T-cell (primary cell): ENCODE measurements around the gene COL6A3. TPM values are rescaled to one million over a fixed set of nuclear protein-coding genes. Genes with fewer than 3 reads are reported as not detected.

Experiments used
- ATAC-seq, 4 experiments: fragments of 200-7000 bp in 3 of 4; fragments of 150-1000 bp in 1 of 4; cut with Tn5 transposase; replicated peaks in 1 of 4; 1 replicate in 3 of 4; 2 replicates in 1 of 4; pipeline ENCODE4 v1.10.0; 2021; ENCODE audit warnings: moderate library complexity in 3 of 4, mild to moderate bottlenecking in 2 of 4, moderate number of reproducible peaks in 1 of 4
- CTCF ChIA-PET, 2 donors: fragments of 300-600 bp; sonication (Branson Sonifier 250); formaldehyde crosslinking; loops; one replicate each; lab custom pipeline; 2022; ENCODE audit warnings: antibody characterized with exemption in 2 of 2; lab: Charles Lee
- POLR2A ChIA-PET, 2 donors: fragments of 300-600 bp; sonication (Branson Sonifier 250); formaldehyde crosslinking; loops; one replicate each; lab custom pipeline; 2022; ENCODE audit warnings: antibody characterized with exemption in 2 of 2; lab: Charles Lee
- DNase-seq, 35 experiments: peaks; one replicate each; pipeline versions ENCODE4 v3.0.0 to v3.0.0-alpha.2; 2013 to 2023
- H3K27ac ChIP-seq: one replicate; pipeline ENCODE4 v1.5.1; 2013; ENCODE audit warnings: low read length
- H3K27me3 ChIP-seq, 2 experiments: replicated peaks in 1 of 2; 1 replicate in 1 of 2; 2 replicates in 1 of 2; pipeline versions ENCODE4 v1.6.1 to v1.7.0; 2013; ENCODE audit warnings: low read length in 1 of 2, mixed read lengths in 1 of 2; ENCODE audit not compliant: control insufficient read depth in 2 of 2, insufficient read depth in 2 of 2; ENCODE audit errors: extremely low read depth in 1 of 2
- H3K36me3 ChIP-seq, 2 donors: 1 replicate in 1 of 2; 2 replicates in 1 of 2; pipeline versions ENCODE4 v1.6.1 to v1.7.0; 2013; ENCODE audit warnings: low read length in 1 of 2; ENCODE audit not compliant: control insufficient read depth in 2 of 2, insufficient read depth in 1 of 2; ENCODE audit errors: extremely low read depth in 1 of 2
- H3K4me1 ChIP-seq, 2 experiments: 1 replicate in 1 of 2; 2 replicates in 1 of 2; pipeline versions ENCODE4 v1.6.1 to v1.7.0; 2013; ENCODE audit warnings: low read length in 2 of 2, mixed read lengths in 1 of 2; ENCODE audit not compliant: insufficient read depth in 2 of 2, control insufficient read depth in 1 of 2; ENCODE audit errors: extremely low read depth in 1 of 2
- H3K4me3 ChIP-seq, 2 donors: 1 replicate in 1 of 2; 2 replicates in 1 of 2; pipeline versions ENCODE4 v1.5.1 to v1.7.0; 2013; ENCODE audit warnings: mild to moderate bottlenecking in 2 of 2, low read length in 1 of 2, moderate library complexity in 1 of 2; ENCODE audit not compliant: control insufficient read depth in 1 of 2; ENCODE audit errors: extremely low read depth in 1 of 2
- H3K9me3 ChIP-seq: 2 replicates; pipeline ENCODE4 v1.7.0; 2013
- H3K27ac Mint-ChIP-seq, 2 donors: one replicate each; pipeline ENCODE4 v1.8.0; 2020 to 2021; ENCODE audit warnings: mild to moderate bottlenecking in 2 of 2, mixed read lengths in 2 of 2
- H3K27me3 Mint-ChIP-seq, 2 donors: one replicate each; pipeline ENCODE4 v1.8.0; 2021 to 2022; ENCODE audit warnings: mixed read lengths in 2 of 2
- H3K36me3 Mint-ChIP-seq: one replicate; pipeline ENCODE4 v1.8.0; 2021; ENCODE audit warnings: mixed read lengths
- H3K4me1 Mint-ChIP-seq, 3 donors: one replicate each; pipeline ENCODE4 v1.8.0; 2020 to 2022; ENCODE audit warnings: mixed read lengths in 3 of 3, mild to moderate bottlenecking in 1 of 3
- H3K4me3 Mint-ChIP-seq, 3 donors: one replicate each; pipeline ENCODE4 v1.8.0; 2020 to 2022; ENCODE audit warnings: mild to moderate bottlenecking in 3 of 3, mixed read lengths in 3 of 3, moderate library complexity in 3 of 3
- H3K9me3 Mint-ChIP-seq, 3 donors: one replicate each; pipeline ENCODE4 v1.8.0; 2020 to 2022; ENCODE audit warnings: mixed read lengths in 3 of 3
- WGBS: methylation state at CpG from one replicate; pipeline ENCODE4 v1.1.5; 2013; ENCODE audit warnings: missing lambda C conversion rate; ENCODE audit not compliant: insufficient coverage; 5-methylcytosine and 5-hydroxymethylcytosine counted together
- total RNA-seq, 35 experiments: library from RNA in 6 of 35; stranded (reverse) in 6 of 35; fragments of 120-200 nt in 1 of 35; gene quantifications; one replicate each; pipeline versions ENCODE4 v1.2.1 to v1.2.4 and lab custom pipeline; 2013 to 2026

Gene COL6A3
- total RNA-seq, 5 donors from 2014 or later (not counting 1 experiment from before 2014, with no cell fraction given): 1.5 to 2.9 (median 2.5) TPM

- Histone ChIP-seq H3K36me3 (peaks cover 0 to 5% of the 10 kb centered on the region in 2 donors), H3K9me3 (no peaks in the 10 kb centered on the region), H3K4me1 (no peaks in the 10 kb centered on the region), H3K27ac (no peak overlapping the region), H3K27me3 (no peaks in the 10 kb centered on the region), H3K4me3 (no peak overlapping the region)
- Mint-ChIP-seq H3K4me1 (no peaks in the 10 kb centered on the region), H3K9me3 (no peaks in the 10 kb centered on the region), H3K36me3 (no peaks in the 10 kb centered on the region), H3K4me3 (no peak overlapping the region), H3K27ac (no peak overlapping the region), H3K27me3 (no peaks in the 10 kb centered on the region)
- ChIA-PET CTCF (no interaction called here), POLR2A (no interaction called here)
- ATAC-seq (no peak), DNase-seq (no peak)
- WGBS: 82% methylated on average over 7 of the region's 7 CpGs
These were observed 68.6 kb downstream of the COL6A3 start for GRCh38 chr2:237345411-237345810.

- ATAC-seq: no peak
- Histone ChIP-seq H3K27me3 (no peaks in the 10 kb centered on the region), H3K4me1 (no peaks in the 10 kb centered on the region), H3K27ac (no peak overlapping the region), H3K9me3 (no peaks in the 10 kb centered on the region), H3K36me3 (peaks cover 0 to 5% of the 10 kb centered on the region in 2 donors), H3K4me3 (no peak overlapping the region)
- H3K36me3 Mint-ChIP-seq: no peaks in the 10 kb centered on the region
- H3K27ac Mint-ChIP-seq: no peak overlapping the region
- no peak overlapping the region for H3K4me3 Mint-ChIP-seq
- ChIA-PET POLR2A (no interaction called here), CTCF (no interaction called here)
- no peaks in the 10 kb centered on the region for H3K9me3 Mint-ChIP-seq
- DNase-seq: no peak
- H3K4me1 Mint-ChIP-seq: no peaks in the 10 kb centered on the region
- H3K27me3 Mint-ChIP-seq: no peaks in the 10 kb centered on the region
- WGBS: 98% methylated on average over 4 of the region's 6 CpGs
These were observed 69.0 kb downstream of the COL6A3 start for GRCh38 chr2:237344942-237345341.

DNA sequence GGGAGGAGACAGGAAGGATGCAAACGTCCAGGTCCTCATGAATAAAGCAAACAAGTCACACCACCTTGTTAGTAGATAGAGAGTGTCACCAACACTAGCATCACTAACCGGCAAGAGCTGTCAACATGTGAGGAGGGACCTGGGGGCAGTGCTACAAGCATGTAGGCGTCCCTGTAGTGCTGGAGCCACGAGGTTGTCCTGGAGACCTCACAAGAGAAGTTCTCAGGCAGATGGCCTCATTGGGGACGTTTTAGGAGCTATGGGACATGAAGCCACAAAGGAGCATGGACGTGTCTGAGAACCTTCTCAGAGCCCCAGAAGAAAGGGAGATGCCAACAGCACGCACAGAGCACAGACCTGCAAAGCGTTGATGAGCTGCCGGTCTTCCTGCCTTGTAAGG lies 70.0 kb downstream of the COL6A3 start:
- no peak overlapping the region for H3K27ac ChIP-seq
- H3K27ac Mint-ChIP-seq: no peak overlapping the region
- CTCF ChIA-PET: no interaction called here

DNA sequence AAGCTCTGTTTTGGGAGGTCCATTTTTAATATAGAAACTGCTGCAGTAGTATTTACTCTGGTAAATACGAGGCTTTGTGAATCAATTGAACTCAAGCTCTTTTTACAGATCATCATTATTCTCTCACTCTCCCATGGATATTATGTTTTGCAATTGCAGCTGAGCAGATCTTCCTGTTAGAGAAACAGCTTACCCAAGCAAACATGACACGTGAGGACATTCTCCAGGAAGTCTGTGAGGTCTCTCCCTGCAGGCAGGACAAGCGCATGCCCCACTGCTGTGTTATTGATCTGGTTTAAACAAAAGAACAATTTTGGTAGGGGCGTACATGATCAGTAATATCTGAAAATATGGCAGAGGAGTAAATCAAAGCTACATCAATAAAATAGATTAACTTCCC lies 72.1 kb downstream of the COL6A3 start:
- ATAC-seq: no peak
- Mint-ChIP-seq H3K27ac (no peak overlapping the region), H3K4me3 (no peak overlapping the region), H3K27me3 (no peaks in the 10 kb centered on the region), H3K9me3 (no peaks in the 10 kb centered on the region), H3K4me1 (no peaks in the 10 kb centered on the region), H3K36me3 (no peaks in the 10 kb centered on the region)
- ChIA-PET POLR2A (no interaction called here), CTCF (no interaction called here)
- H3K9me3 ChIP-seq: no peaks in the 10 kb centered on the region
- peaks cover 0 to 5% of the 10 kb centered on the region in 2 donors for H3K36me3 ChIP-seq
- H3K27ac ChIP-seq: no peak overlapping the region
- H3K4me1 ChIP-seq: no peaks in the 10 kb centered on the region
- no peak for DNase-seq
- no peak overlapping the region for H3K4me3 ChIP-seq
- 50% methylated on average over 1 of the region's 4 CpGs for WGBS
- no peaks in the 10 kb centered on the region for H3K27me3 ChIP-seq

More for the DNA sequence above, 70.0 kb downstream of the COL6A3 start:
- Mint-ChIP-seq H3K27me3 (no peaks in the 10 kb centered on the region), H3K36me3 (no peaks in the 10 kb centered on the region), H3K9me3 (no peaks in the 10 kb centered on the region), H3K4me3 (no peak overlapping the region), H3K4me1 (no peaks in the 10 kb centered on the region)
- Histone ChIP-seq H3K4me3 (no peak overlapping the region), H3K9me3 (no peaks in the 10 kb centered on the region), H3K27me3 (no peaks in the 10 kb centered on the region), H3K36me3 (peaks cover 0 to 5% of the 10 kb centered on the region in 2 donors), H3K4me1 (no peaks in the 10 kb centered on the region)
- POLR2A ChIA-PET: no interaction called here
- WGBS: 78% methylated on average over 6 of the region's 9 CpGs
- DNase-seq (no peak), ATAC-seq (no peak)

- ChIA-PET POLR2A (no interaction called here), CTCF (no interaction called here)
- no peak overlapping the region for H3K27ac ChIP-seq
- Mint-ChIP-seq H3K36me3 (peaks cover 5% of the 10 kb centered on the region), H3K4me1 (no peaks in the 10 kb centered on the region), H3K9me3 (no peaks in the 10 kb centered on the region), H3K27me3 (no peaks in the 10 kb centered on the region), H3K27ac (no peak overlapping the region), H3K4me3 (no peak overlapping the region)
- whole genome bisulfite sequencing: 93% methylated on average over 5 of the region's 7 CpGs
- H3K4me1 ChIP-seq: no peaks in the 10 kb centered on the region
- peaks cover 0 to 7% of the 10 kb centered on the region in 2 donors for H3K36me3 ChIP-seq
- H3K9me3 ChIP-seq: no peaks in the 10 kb centered on the region
- DNase-seq (no peak), ATAC-seq (no peak)
- no peak overlapping the region for H3K4me3 ChIP-seq
- no peaks in the 10 kb centered on the region for H3K27me3 ChIP-seq
These were observed 76.4 kb downstream of the COL6A3 start for GRCh38 chr2:237337586-237337985.

DNA sequence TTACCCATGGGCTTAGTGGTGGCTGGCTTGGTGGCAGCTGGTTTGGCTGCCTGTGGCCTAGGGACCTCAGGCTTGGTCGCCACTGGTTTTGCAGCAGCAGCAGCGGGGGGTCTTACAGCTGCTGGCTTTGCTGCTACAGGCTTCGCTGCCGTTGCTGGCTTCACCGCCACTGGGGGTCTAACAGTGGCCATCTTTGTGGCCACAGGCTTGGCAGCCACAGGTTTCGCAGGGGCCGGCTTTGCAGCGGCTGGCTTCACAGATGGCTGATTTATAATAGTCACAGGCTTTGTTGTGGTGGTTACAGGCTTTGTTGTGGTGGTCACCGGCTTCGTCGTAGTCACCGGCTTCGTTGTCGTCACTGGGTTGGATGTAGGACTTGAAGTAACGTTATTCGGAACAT lies 77.8 kb downstream of the COL6A3 start:
- Histone ChIP-seq H3K4me1 (no peaks in the 10 kb centered on the region), H3K27me3 (no peaks in the 10 kb centered on the region), H3K4me3 (no peak overlapping the region), H3K9me3 (no peaks in the 10 kb centered on the region), H3K27ac (no peak overlapping the region), H3K36me3 (peaks cover 0 to 7% of the 10 kb centered on the region in 2 donors)
- no peak for ATAC-seq
- Mint-ChIP-seq H3K4me1 (no peaks in the 10 kb centered on the region), H3K27me3 (no peaks in the 10 kb centered on the region), H3K36me3 (peaks cover 5% of the 10 kb centered on the region), H3K4me3 (no peak overlapping the region), H3K27ac (no peak overlapping the region), H3K9me3 (no peaks in the 10 kb centered on the region)
- ChIA-PET POLR2A (no interaction called here), CTCF (interaction anchor here in 1 of 2 donors (0.5 kb wide), 1 partner anchor 245 kb away, joined by 3 read pairs; no protein-coding TSS in a partner anchor)
- 93% methylated on average over 8 of the region's 16 CpGs for WGBS
- DNase-seq: no peak

- H3K27ac ChIP-seq: no peak overlapping the region
- H3K4me3 Mint-ChIP-seq: no peak overlapping the region
- peaks cover 5% of the 10 kb centered on the region for H3K36me3 Mint-ChIP-seq
- peaks cover 0 to 2% of the 10 kb centered on the region in 2 donors for H3K36me3 ChIP-seq
- ChIA-PET POLR2A (no interaction called here), CTCF (no interaction called here)
- no peaks in the 10 kb centered on the region for H3K4me1 Mint-ChIP-seq
- ATAC-seq (no peak), DNase-seq (no peak)
- H3K4me1 ChIP-seq: no peaks in the 10 kb centered on the region
- no peaks in the 10 kb centered on the region for H3K27me3 Mint-ChIP-seq
- no peaks in the 10 kb centered on the region for H3K27me3 ChIP-seq
- no peaks in the 10 kb centered on the region for H3K9me3 ChIP-seq
- no peak overlapping the region for H3K27ac Mint-ChIP-seq
- H3K4me3 ChIP-seq: no peak overlapping the region
- WGBS: 83% methylated on average over 1 of the region's 1 CpG
- no peaks in the 10 kb centered on the region for H3K9me3 Mint-ChIP-seq
These were observed 80.2 kb downstream of the COL6A3 start for GRCh38 chr2:237333748-237334147.
